ENCODE results near the gene CDK18. TPM values are rescaled to one million over a fixed set of nuclear protein-coding genes. Genes with fewer than 3 reads are reported as not detected.

Gene CDK18
- polyA plus RNA-seq, 1 donor (not counting 4 experiments of a cell fraction or from before 2014, with no cell fraction given), result 10.9 TPM

DNA sequence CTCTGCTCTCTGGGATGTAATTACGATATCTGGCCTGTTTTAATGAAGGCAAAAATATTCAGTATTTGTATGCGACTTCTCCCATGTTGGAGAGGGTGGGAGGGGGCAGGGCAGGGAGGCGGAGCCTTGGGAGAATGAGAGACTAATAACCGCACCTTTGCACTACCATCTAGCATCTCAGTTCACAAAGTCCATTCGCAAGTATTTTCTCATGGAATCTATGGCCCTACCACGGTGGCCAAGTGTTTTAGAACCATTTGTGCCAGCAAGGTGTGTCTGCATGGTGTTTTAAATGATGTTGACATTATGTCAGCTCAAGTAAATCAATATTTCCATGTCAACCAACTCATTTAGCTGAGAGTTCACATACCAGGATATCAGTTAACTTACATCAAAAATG, 34.3 kb upstream of the CDK18 start:
- TF ChIP-seq EZH2 (IDR thresholded peaks at IDR 0.05; ENCODE audit: low read length), result no peak
- TF ChIP-seq, protein P1, sequence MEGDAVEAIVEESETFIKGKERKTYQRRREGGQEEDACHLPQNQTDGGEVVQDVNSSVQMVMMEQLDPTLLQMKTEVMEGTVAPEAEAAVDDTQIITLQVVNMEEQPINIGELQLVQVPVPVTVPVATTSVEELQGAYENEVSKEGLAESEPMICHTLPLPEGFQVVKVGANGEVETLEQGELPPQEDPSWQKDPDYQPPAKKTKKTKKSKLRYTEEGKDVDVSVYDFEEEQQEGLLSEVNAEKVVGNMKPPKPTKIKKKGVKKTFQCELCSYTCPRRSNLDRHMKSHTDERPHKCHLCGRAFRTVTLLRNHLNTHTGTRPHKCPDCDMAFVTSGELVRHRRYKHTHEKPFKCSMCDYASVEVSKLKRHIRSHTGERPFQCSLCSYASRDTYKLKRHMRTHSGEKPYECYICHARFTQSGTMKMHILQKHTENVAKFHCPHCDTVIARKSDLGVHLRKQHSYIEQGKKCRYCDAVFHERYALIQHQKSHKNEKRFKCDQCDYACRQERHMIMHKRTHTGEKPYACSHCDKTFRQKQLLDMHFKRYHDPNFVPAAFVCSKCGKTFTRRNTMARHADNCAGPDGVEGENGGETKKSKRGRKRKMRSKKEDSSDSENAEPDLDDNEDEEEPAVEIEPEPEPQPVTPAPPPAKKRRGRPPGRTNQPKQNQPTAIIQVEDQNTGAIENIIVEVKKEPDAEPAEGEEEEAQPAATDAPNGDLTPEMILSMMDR (optimal IDR thresholded peaks at IDR 0.05 in 1 of 3, IDR thresholded peaks at IDR 0.05 in 1 of 3, conservative IDR thresholded peaks at IDR 0.05 in 1 of 3; ENCODE audit: extremely low read depth in 1 of 3, insufficient read depth in 2 of 3, low read length in 3 of 3), result no peak
- Histone ChIP-seq H3K36me3 (ENCODE audit: control insufficient read depth in 2 of 2, extremely low read depth in 1 of 2, insufficient read depth in 2 of 2, low read length in 2 of 2) (no peaks in the 10 kb centered on the region), H3K79me2 (ENCODE audit: control insufficient read depth, insufficient read depth, low read length) (no peaks in the 10 kb centered on the region)

DNA sequence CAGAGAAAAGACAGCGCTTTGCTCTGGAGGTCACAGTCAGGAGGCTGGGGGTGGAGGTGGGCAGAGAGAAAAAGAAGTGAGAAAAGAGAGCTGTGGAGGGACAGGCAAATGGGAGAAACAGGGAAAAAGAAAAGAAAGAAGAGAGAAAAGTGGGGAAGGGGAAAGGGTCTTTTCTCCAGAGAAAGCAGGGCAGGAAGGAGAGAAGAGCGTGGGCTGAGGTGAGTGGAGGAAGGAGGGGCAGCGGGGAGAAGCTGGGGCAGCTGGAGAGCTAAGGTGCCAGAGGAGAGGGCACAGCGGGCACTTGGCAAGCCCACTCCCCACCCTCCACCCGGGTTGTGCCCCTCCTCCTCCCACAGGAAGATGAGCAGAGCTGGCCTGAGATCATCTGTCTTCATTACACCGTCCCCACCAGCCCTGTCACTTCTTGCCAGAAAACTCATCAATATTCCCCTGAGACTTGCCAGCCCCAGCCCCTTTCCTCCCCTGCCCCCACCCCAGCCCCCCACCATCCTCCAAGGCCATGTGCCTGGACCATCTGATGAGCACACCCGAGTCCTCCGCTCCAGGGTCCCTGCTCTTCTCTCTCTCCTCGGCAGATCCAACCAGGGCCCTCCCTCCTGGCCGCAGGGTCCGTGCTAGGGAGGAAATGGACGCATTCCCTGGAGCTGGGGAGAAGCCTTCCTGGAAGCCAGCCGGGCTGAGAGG, 31.6 kb upstream of the CDK18 start:
- DNase-seq (ENCODE audit: low read depth, low spot score) (no peak), FAIRE-seq (no peak)
- Histone ChIP-seq H3K9ac (ENCODE audit: control insufficient read depth, extremely low read depth, insufficient read depth, low read length) (no peak overlapping the region), H3K9me3 (ENCODE audit: control insufficient read depth, low read depth, low read length) (peaks cover 4% of the 10 kb centered on the region), H3K36me3 (ENCODE audit: control insufficient read depth in 2 of 2, extremely low read depth in 1 of 2, insufficient read depth in 2 of 2, low read length in 2 of 2) (no peaks in the 10 kb centered on the region), H4K20me1 (ENCODE audit: control insufficient read depth, extremely low read depth, insufficient read depth, low read length) (no peaks in the 10 kb centered on the region), H3K79me2 (ENCODE audit: control insufficient read depth, insufficient read depth, low read length) (no peaks in the 10 kb centered on the region), H3K4me3 (ENCODE audit: control insufficient read depth in 2 of 3, extremely low read depth in 1 of 3, insufficient read depth in 2 of 3, low read depth in 1 of 3, low read length in 3 of 3) (no peak overlapping the region), H3K4me1 (ENCODE audit: control insufficient read depth, extremely low read depth, insufficient read depth, low read length) (peaks cover 8% of the 10 kb centered on the region), H3K27me3 (ENCODE audit: control insufficient read depth, extremely low read depth, insufficient read depth, low read length) (peaks cover 14% of the 10 kb centered on the region), H3K9me1 (ENCODE audit: control insufficient read depth, extremely low read depth, insufficient read depth, low read length) (no peaks in the 10 kb centered on the region), H3K27ac (ENCODE audit: control insufficient read depth, insufficient read depth, low read length) (no peak overlapping the region), H2AFZ (ENCODE audit: control insufficient read depth, low read length) (no peak overlapping the region), H3K4me2 (ENCODE audit: control insufficient read depth, extremely low read depth, insufficient read depth, low read depth, low read length) (no peak overlapping the region)
- TF ChIP-seq EZH2 (IDR thresholded peaks at IDR 0.05; ENCODE audit: low read length), result no peak
- TF ChIP-seq, protein P1 (optimal IDR thresholded peaks at IDR 0.05 in 1 of 3, IDR thresholded peaks at IDR 0.05 in 1 of 3, conservative IDR thresholded peaks at IDR 0.05 in 1 of 3; ENCODE audit: extremely low read depth in 1 of 3, insufficient read depth in 2 of 3, low read length in 3 of 3), result no peak
- dilution Hi-C loops (cut with MboI; ENCODE audit: extremely low pct_ligation_motif_present, low sequenced_read_pairs), result no loop called here

More for the DNA sequence above, 34.3 kb upstream of the CDK18 start:
- FAIRE-seq (no peak), DNase-seq (ENCODE audit: low read depth, low spot score) (no peak)
- Histone ChIP-seq H4K20me1 (ENCODE audit: control insufficient read depth, extremely low read depth, insufficient read depth, low read length) (no peaks in the 10 kb centered on the region), H3K27ac (ENCODE audit: control insufficient read depth, insufficient read depth, low read length) (no peak overlapping the region), H3K4me2 (ENCODE audit: control insufficient read depth, extremely low read depth, insufficient read depth, low read depth, low read length) (no peak overlapping the region), H3K27me3 (ENCODE audit: control insufficient read depth, extremely low read depth, insufficient read depth, low read length) (peaks cover 20% of the 10 kb centered on the region), H3K9me3 (ENCODE audit: control insufficient read depth, low read depth, low read length) (peaks cover 4% of the 10 kb centered on the region), H3K9me1 (ENCODE audit: control insufficient read depth, extremely low read depth, insufficient read depth, low read length) (no peaks in the 10 kb centered on the region), H2AFZ (ENCODE audit: control insufficient read depth, low read length) (no peak overlapping the region), H3K4me1 (ENCODE audit: control insufficient read depth, extremely low read depth, insufficient read depth, low read length) (no peaks in the 10 kb centered on the region), H3K9ac (ENCODE audit: control insufficient read depth, extremely low read depth, insufficient read depth, low read length) (no peak overlapping the region), H3K4me3 (ENCODE audit: control insufficient read depth in 2 of 3, extremely low read depth in 1 of 3, insufficient read depth in 2 of 3, low read depth in 1 of 3, low read length in 3 of 3) (no peak overlapping the region)
- dilution Hi-C loops (cut with MboI; ENCODE audit: extremely low pct_ligation_motif_present, low sequenced_read_pairs), result no loop called here

All from keratinocyte (primary cell).